H1 (cell line): ENCODE measurements around the gene PJA1.

Source experiments
- CBX5 ChIP-seq: fragments of 300-800, 300-1000 bp; sonication (generic); IDR thresholded peaks from 2 replicates; pipeline ENCODE4 v1.7.1; 2016; ENCODE audit warnings: antibody characterized with exemption, low read length, low read depth
- CHD7 ChIP-seq: fragments of 300-600 bp; sonication (generic); IDR thresholded peaks from 2 replicates; pipeline ENCODE4 v1.7.1; 2012; ENCODE audit warnings: low read length, moderate library complexity, mild to moderate bottlenecking, inconsistent platforms; ENCODE audit not compliant: insufficient replicate concordance
- CREB1 ChIP-seq: IDR thresholded peaks from 2 replicates; pipeline ENCODE4 v1.6.1; 2012; ENCODE audit warnings: inconsistent platforms
- EP300 ChIP-seq, 2 experiments: IDR thresholded peaks; 1 replicate in 1 of 2; 2 replicates in 1 of 2; pipeline ENCODE4 v1.6.1; 2011 to 2012; ENCODE audit warnings: low read depth in 2 of 2, low read length in 2 of 2, mild to moderate bottlenecking in 2 of 2, borderline replicate concordance in 1 of 2, inconsistent platforms in 1 of 2, moderate library complexity in 1 of 2
- RAD21 ChIP-seq, 2 experiments: IDR thresholded peaks in 1 of 2; conservative IDR thresholded peaks in 1 of 2; 2 replicates each; pipeline ENCODE4 v1.6.1; 2011; ENCODE audit warnings: low read depth in 2 of 2, low read length in 2 of 2, improper control_type of control experiment in 1 of 2, inconsistent platforms in 1 of 2, mild to moderate bottlenecking in 1 of 2, moderate library complexity in 1 of 2
- TF ChIP-seq, protein P1 (sequence below), 3 experiments: IDR thresholded peaks; 1 replicate in 2 of 3; 2 replicates in 1 of 3; pipeline versions ENCODE4 v1.5.1 to v1.6.1; 2011; ENCODE audit warnings: low read length in 3 of 3, mild to moderate bottlenecking in 3 of 3, inconsistent platforms in 2 of 3, low read depth in 1 of 3, moderate library complexity in 1 of 3; ENCODE audit not compliant: insufficient read depth in 1 of 3; ENCODE audit errors: control extremely low read depth in 1 of 3
- TF ChIP-seq, protein P2 (sequence below): IDR thresholded peaks from 2 replicates; pipeline ENCODE4 v1.6.1; 2012; ENCODE audit warnings: inconsistent platforms

DNA sequence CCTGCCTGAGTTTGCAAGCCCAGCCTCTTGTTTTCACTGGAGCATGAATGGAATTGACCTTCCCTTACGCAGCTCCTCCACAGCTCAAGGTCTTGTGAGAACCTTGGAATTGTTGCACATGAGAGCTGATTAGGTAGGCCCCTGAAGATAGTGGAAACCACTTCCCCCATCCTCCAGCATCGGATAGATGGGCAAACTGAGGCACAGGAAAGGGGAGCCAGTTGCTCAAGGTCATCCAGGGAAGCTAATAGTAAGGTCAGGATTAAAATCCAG is 27.2 kb downstream of the PJA1 start:
- TF ChIP-seq, protein P1, sequence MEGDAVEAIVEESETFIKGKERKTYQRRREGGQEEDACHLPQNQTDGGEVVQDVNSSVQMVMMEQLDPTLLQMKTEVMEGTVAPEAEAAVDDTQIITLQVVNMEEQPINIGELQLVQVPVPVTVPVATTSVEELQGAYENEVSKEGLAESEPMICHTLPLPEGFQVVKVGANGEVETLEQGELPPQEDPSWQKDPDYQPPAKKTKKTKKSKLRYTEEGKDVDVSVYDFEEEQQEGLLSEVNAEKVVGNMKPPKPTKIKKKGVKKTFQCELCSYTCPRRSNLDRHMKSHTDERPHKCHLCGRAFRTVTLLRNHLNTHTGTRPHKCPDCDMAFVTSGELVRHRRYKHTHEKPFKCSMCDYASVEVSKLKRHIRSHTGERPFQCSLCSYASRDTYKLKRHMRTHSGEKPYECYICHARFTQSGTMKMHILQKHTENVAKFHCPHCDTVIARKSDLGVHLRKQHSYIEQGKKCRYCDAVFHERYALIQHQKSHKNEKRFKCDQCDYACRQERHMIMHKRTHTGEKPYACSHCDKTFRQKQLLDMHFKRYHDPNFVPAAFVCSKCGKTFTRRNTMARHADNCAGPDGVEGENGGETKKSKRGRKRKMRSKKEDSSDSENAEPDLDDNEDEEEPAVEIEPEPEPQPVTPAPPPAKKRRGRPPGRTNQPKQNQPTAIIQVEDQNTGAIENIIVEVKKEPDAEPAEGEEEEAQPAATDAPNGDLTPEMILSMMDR (IDR thresholded peaks at IDR 0.05; ENCODE audit: control extremely low read depth in 1 of 3, insufficient read depth in 1 of 3, low read depth in 1 of 3, low read length in 3 of 3): no peak
- TF ChIP-seq CREB1 (no peak), CHD7 (no peak), EP300 (IDR thresholded peaks at IDR 0.05; ENCODE audit: borderline replicate concordance in 1 of 2, low read depth in 2 of 2, low read length in 2 of 2) (no peak), CBX5 (no peak), RAD21 (IDR thresholded peaks at IDR 0.05 in 1 of 2, conservative IDR thresholded peaks at IDR 0.05 in 1 of 2; ENCODE audit: low read depth in 2 of 2, low read length in 2 of 2) (no peak)
- TF ChIP-seq, protein P2, sequence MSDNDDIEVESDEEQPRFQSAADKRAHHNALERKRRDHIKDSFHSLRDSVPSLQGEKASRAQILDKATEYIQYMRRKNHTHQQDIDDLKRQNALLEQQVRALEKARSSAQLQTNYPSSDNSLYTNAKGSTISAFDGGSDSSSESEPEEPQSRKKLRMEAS: no peak
